Measurements from ENCODE around the gene SMIM21. TPM values are rescaled to one million over a fixed set of nuclear protein-coding genes. Genes with fewer than 3 reads are reported as not detected.

Gene SMIM21
- total RNA-seq, 1 experiment from 2014 or later: not detected

- H3K27ac Mint-ChIP-seq: no peak overlapping the region
- peaks cover 30% of the 10 kb centered on the region for H3K9me3 Mint-ChIP-seq
- no peak for ATAC-seq
- H3K36me3 Mint-ChIP-seq: peaks cover 11% of the 10 kb centered on the region
- no peak for DNase-seq (ENCODE audit: low spot score)
- H3K4me3 Mint-ChIP-seq: no peak overlapping the region
- peaks cover 7% of the 10 kb centered on the region for H3K27me3 Mint-ChIP-seq (ENCODE audit: low read depth)
- TF ChIP-seq SP1 (CRISPR knock-in tag; conservative IDR thresholded peaks at IDR 0.05) (no peak), AR (CRISPR knock-in tag; IDR thresholded peaks at IDR 0.05) (no peak), ZNF317 (CRISPR knock-in tag; IDR thresholded peaks at IDR 0.05; ENCODE audit: borderline replicate concordance, low read depth) (no peak), TP53 (CRISPR knock-in tag; IDR thresholded peaks at IDR 0.05) (no peak), SOX15 (CRISPR knock-in tag; IDR thresholded peaks at IDR 0.05) (no peak), ATF6 (CRISPR knock-in tag; IDR thresholded peaks at IDR 0.05) (no peak), PREB (CRISPR knock-in tag; IDR thresholded peaks at IDR 0.05; ENCODE audit: borderline replicate concordance) (no peak), PRRX2 (CRISPR knock-in tag; IDR thresholded peaks at IDR 0.05) (no peak), JUN (CRISPR knock-in tag; IDR thresholded peaks at IDR 0.05) (no peak), ETV6 (CRISPR knock-in tag; IDR thresholded peaks at IDR 0.05) (no peak), NR3C1 (CRISPR knock-in tag; conservative IDR thresholded peaks at IDR 0.05; ENCODE audit: low read depth) (no peak), MXD4 (CRISPR knock-in tag; IDR thresholded peaks at IDR 0.05; ENCODE audit: borderline replicate concordance) (no peak), NFYB (CRISPR knock-in tag; conservative IDR thresholded peaks at IDR 0.05; ENCODE audit: low read depth) (no peak), E2F4 (CRISPR knock-in tag; IDR thresholded peaks at IDR 0.05; ENCODE audit: borderline replicate concordance, low read depth) (no peak), CBFB (CRISPR knock-in tag; IDR thresholded peaks at IDR 0.05; ENCODE audit: low read depth) (no peak), ZNF671 (CRISPR knock-in tag; IDR thresholded peaks at IDR 0.05) (no peak), NFE2L1 (CRISPR knock-in tag; IDR thresholded peaks at IDR 0.05) (no peak)
- CTCF ChIA-PET: no interaction called here
- peaks cover 10% of the 10 kb centered on the region for H3K4me1 Mint-ChIP-seq
- POLR2A ChIA-PET: no interaction called here
These were observed 66.6 kb downstream of the SMIM21 start for GRCh38 chr18:75360941-75361340.

- ChIA-PET POLR2A (no interaction called here), CTCF (no interaction called here)
- peaks cover 8% of the 10 kb centered on the region for H3K4me1 Mint-ChIP-seq
- no peak for TF ChIP-seq NFE2L1 (CRISPR knock-in tag; IDR thresholded peaks at IDR 0.05)
- peaks cover 7% of the 10 kb centered on the region for H3K27me3 Mint-ChIP-seq (ENCODE audit: low read depth)
- peaks cover 37% of the 10 kb centered on the region for H3K9me3 Mint-ChIP-seq
- DNase-seq (ENCODE audit: low spot score) (peak; percentile 19), ATAC-seq (peak; percentile 65)
- H3K4me3 Mint-ChIP-seq: no peak overlapping the region
- peaks cover 18% of the 10 kb centered on the region for H3K36me3 Mint-ChIP-seq
- H3K27ac Mint-ChIP-seq: no peak overlapping the region
These were observed 67.3 kb downstream of the SMIM21 start for GRCh38 chr18:75360215-75360614.

Other genes starting within 250 kb of the SMIM21 start
- 11.8 to 13.8 TPM (median 12.8 TPM) in 3 replicates for gene PTGR3, start 218.6 kb downstream of the SMIM21 start, total RNA-seq (2021)
- 1.7 to 2.9 TPM (median 2.2 TPM) in 3 replicates for gene TSHZ1, start 216.9 kb downstream of the SMIM21 start, total RNA-seq (2021)